ENCODE measurements around the gene CECR2.
"Not testable (repeated sequence)": the region's sequence is repeated elsewhere in the genome, so short reads cannot be mapped to it uniquely, and the experiment has no call there.

CECR2 gene

DNA sequence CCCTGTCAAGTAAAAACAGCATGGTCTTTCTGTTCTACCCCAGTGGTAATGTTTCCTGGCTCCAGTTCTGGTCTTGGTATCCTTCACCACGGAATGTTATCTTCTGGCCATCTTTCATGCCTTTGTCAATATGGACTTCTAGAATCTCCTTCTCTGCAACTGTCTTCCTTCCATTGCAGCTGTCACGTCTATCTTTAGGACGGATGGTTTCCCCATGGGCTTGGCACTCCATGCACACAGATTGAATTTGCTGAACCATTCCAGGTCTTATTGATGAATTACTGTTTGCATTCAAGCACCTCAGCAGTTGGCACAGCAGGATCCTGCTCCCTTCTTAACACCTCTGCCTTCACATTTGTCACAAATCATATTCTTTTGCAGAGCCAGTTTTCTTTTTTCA lies 149.1 kb downstream of the CECR2 start:
- no peaks in the 10 kb centered on the region for H3K36me3 Mint-ChIP-seq
- no peak overlapping the region for H3K27ac Mint-ChIP-seq
- no peaks in the 10 kb centered on the region for H3K9me3 Mint-ChIP-seq (ENCODE audit: low read depth)
- H3K4me3 Mint-ChIP-seq: no peak overlapping the region
- H3K27me3 Mint-ChIP-seq: peaks cover 2% of the 10 kb centered on the region
- H3K4me1 Mint-ChIP-seq (ENCODE audit: low read depth): no peaks in the 10 kb centered on the region

DNA sequence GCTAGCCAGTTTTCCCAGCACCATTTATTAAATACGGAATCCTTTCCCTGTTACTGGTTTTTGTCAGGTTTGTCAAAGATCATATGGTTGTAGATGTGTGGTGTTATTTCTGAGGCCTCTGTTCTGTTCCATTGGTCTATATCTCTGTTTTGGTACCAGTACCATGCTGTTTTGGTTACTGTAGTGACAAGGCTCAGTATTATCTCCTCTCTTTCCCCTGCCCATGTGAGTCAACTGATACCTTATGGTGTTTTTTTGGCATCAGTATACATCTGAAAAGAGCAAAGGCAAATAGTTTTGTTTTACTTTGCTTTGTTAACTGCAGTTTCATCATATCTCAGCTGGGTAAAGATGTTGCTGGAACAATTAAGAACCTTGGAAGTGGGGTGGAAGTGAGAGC lies 152.7 kb downstream of the CECR2 start:
- H3K27ac Mint-ChIP-seq; H3K9me3 Mint-ChIP-seq (ENCODE audit: low read depth); H3K36me3 Mint-ChIP-seq; H3K4me1 Mint-ChIP-seq (ENCODE audit: low read depth); H3K4me3 Mint-ChIP-seq: not testable (repeated sequence)
- H3K27me3 Mint-ChIP-seq: peaks cover 15% of the 10 kb centered on the region

DNA sequence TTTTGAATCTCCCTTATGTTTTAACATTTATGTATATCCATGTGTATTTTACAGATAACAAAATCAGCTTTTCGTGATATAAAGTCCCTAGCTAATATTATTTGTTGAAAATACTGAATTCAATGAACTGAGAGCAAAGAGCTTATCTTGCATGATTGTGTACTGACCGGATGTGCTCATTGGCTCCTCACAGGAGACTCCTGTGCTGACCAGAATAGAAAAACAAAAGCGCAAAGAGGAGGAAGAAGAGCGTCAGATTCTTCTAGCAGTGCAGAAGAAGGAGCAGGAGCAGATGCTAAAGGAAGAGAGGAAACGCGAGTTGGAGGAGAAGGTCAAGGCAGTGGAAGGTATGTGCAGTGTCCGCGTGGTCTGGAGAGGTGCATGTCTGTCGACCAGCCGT lies 154.7 kb downstream of the CECR2 start:
- H3K36me3 Mint-ChIP-seq: no peaks in the 10 kb centered on the region
- H3K4me3 Mint-ChIP-seq: no peak overlapping the region
- peaks cover 24% of the 10 kb centered on the region for H3K27me3 Mint-ChIP-seq
- no peaks in the 10 kb centered on the region for H3K9me3 Mint-ChIP-seq (ENCODE audit: low read depth)
- H3K4me1 Mint-ChIP-seq (ENCODE audit: low read depth): peaks cover 7% of the 10 kb centered on the region
- no peak overlapping the region for H3K27ac Mint-ChIP-seq

DNA sequence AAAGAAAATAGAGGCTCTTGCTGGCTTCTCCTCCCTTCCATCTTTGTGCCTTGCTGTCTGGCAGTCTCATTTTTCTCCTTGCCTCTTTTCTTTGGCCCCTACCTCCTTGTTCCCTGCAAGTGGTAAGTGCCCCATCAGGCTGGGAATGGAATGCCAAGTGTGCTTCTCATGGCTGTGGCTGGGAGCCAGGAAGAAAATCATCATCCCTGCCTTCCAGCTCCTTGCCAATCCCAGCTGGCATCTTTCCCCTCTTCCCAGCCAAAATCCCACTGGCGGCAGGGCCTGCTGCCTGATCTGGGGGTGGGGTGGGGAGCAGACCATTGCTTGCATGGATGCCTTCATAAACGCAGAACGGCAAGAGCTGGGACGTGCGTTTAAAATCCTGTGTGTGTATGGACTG lies 167.0 kb downstream of the CECR2 start:
- Mint-ChIP-seq H3K36me3 (no peaks in the 10 kb centered on the region), H3K27me3 (peaks cover 2% of the 10 kb centered on the region), H3K9me3 (ENCODE audit: low read depth) (no peaks in the 10 kb centered on the region), H3K4me1 (ENCODE audit: low read depth) (no peaks in the 10 kb centered on the region), H3K4me3 (no peak overlapping the region), H3K27ac (no peak overlapping the region)

DNA sequence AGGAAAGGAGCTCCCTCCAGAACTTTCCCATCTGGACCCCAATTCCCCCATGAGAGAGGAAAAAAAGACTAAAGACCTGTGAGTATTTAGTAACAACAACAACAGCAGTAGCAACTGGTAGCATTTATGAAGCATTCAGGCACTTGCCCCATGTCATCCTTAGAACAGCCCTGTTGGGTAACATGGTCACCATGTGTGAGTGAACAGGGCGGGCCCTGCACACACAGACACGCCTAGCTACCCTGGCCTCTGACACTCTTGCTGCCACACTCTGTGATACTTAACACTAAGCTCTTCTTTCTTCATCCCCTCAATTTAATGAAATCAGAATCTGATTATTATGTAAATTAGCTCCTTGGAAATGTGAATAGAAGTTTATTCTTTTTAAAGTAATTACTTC lies 167.9 kb downstream of the CECR2 start:
- Mint-ChIP-seq H3K36me3 (no peaks in the 10 kb centered on the region), H3K9me3 (ENCODE audit: low read depth) (no peaks in the 10 kb centered on the region), H3K4me1 (ENCODE audit: low read depth) (no peaks in the 10 kb centered on the region), H3K27me3 (peaks cover 2% of the 10 kb centered on the region), H3K4me3 (no peak overlapping the region), H3K27ac (no peak overlapping the region)

DNA sequence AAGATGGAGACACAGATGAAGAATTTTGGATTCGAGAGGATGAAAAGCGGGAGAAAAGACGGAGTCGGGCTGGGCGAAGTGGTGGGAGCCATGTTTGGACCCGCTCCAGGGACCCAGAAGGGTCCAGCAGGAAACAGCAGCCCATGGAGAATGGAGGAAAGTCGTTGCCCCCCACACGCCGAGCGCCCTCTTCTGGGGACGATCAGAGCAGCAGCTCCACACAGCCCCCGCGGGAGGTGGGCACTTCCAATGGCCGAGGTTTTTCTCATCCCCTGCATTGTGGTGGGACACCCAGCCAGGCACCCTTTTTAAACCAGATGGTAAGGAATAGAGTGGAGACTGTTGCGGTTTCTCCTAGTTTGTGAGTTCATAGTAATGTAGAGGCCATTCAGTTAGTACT lies 171.2 kb downstream of the CECR2 start:
- no peaks in the 10 kb centered on the region for H3K36me3 Mint-ChIP-seq
- peaks cover 2% of the 10 kb centered on the region for H3K27me3 Mint-ChIP-seq
- H3K27ac Mint-ChIP-seq: no peak overlapping the region
- no peaks in the 10 kb centered on the region for H3K4me1 Mint-ChIP-seq (ENCODE audit: low read depth)
- no peaks in the 10 kb centered on the region for H3K9me3 Mint-ChIP-seq (ENCODE audit: low read depth)
- H3K4me3 Mint-ChIP-seq: no peak overlapping the region

DNA sequence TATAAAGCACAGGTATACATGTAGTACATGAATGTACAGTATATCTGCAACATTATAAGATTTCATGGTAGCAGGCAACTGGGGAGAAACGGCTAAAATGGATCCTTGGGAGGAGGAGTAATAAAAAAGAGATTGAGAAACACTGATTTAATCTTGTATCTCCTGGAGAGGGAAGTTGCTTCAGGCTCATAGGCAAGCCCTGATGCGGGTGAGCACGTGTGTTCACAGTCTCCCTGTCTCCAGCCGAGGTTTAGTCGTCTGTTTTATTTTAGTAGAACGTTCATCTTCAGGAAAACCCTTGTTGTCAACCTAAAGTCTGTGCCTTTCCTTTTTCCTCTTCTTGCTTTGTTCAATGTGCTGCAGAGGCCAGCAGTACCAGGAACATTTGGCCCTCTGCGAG lies 172.2 kb downstream of the CECR2 start:
- no peaks in the 10 kb centered on the region for H3K4me1 Mint-ChIP-seq (ENCODE audit: low read depth)
- peaks cover 2% of the 10 kb centered on the region for H3K27me3 Mint-ChIP-seq
- H3K9me3 Mint-ChIP-seq (ENCODE audit: low read depth): no peaks in the 10 kb centered on the region
- H3K27ac Mint-ChIP-seq: no peak overlapping the region
- no peaks in the 10 kb centered on the region for H3K36me3 Mint-ChIP-seq
- no peak overlapping the region for H3K4me3 Mint-ChIP-seq

DNA sequence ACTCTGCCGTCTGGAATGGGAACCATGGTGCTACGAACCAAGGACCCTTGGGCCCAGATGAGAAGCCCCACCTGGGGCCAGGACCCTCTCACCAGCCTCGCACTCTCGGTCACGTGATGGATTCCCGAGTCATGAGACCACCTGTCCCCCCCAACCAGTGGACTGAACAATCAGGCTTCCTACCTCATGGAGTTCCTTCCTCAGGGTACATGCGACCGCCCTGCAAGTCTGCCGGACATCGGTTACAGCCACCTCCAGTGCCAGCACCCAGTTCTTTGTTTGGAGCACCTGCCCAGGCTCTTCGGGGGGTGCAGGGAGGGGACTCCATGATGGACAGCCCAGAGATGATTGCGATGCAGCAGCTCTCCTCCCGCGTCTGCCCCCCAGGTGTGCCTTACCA lies 173.2 kb downstream of the CECR2 start:
- H3K27ac Mint-ChIP-seq: no peak overlapping the region
- no peak overlapping the region for H3K4me3 Mint-ChIP-seq
- H3K27me3 Mint-ChIP-seq: peaks cover 2% of the 10 kb centered on the region
- H3K9me3 Mint-ChIP-seq (ENCODE audit: low read depth): no peaks in the 10 kb centered on the region
- no peaks in the 10 kb centered on the region for H3K4me1 Mint-ChIP-seq (ENCODE audit: low read depth)
- no peaks in the 10 kb centered on the region for H3K36me3 Mint-ChIP-seq

DNA sequence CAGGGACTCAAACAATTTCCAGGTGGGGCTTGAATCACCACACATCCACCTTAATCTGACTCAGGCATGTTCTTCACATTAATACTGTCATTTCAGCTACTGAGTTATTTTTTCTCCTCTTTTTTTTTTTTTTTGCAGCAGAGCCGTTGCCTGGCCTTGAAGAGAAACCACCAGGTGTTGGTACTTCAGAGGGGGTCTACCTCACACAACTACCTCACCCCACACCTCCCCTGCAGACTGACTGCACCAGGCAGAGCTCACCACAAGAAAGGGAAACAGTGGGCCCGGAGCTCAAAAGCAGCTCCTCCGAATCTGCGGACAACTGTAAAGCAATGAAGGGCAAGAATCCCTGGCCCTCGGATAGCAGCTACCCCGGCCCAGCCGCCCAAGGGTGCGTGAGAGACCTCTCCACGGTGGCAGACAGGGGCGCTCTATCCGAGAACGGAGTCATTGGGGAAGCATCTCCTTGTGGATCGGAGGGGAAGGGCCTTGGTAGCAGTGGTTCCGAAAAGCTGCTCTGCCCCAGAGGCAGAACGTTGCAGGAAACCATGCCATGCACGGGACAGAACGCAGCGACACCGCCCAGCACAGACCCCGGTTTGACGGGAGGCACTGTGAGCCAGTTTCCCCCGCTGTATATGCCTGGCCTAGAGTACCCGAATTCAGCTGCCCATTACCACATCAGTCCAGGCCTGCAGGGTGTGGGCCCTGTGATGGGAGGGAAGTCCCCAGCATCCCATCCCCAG lies 178.9 kb downstream of the CECR2 start:
- Mint-ChIP-seq H3K4me1 (ENCODE audit: low read depth) (no peaks in the 10 kb centered on the region), H3K4me3 (no peak overlapping the region), H3K27ac (no peak overlapping the region), H3K9me3 (ENCODE audit: low read depth) (no peaks in the 10 kb centered on the region), H3K36me3 (no peaks in the 10 kb centered on the region), H3K27me3 (no peaks in the 10 kb centered on the region)

DNA sequence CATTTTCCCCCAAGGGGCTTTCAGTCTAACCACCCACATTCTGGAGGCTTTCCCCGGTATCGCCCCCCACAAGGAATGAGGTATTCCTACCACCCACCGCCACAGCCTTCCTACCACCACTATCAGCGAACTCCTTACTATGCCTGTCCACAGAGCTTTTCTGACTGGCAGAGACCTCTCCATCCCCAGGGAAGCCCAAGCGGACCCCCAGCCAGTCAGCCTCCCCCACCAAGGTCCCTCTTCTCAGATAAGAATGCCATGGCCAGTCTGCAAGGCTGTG lies 179.4 kb downstream of the CECR2 start:
- Mint-ChIP-seq H3K27me3 (no peaks in the 10 kb centered on the region), H3K4me3 (no peak overlapping the region), H3K9me3 (ENCODE audit: low read depth) (no peaks in the 10 kb centered on the region), H3K27ac (no peak overlapping the region), H3K36me3 (no peaks in the 10 kb centered on the region), H3K4me1 (ENCODE audit: low read depth) (no peaks in the 10 kb centered on the region)

DNA sequence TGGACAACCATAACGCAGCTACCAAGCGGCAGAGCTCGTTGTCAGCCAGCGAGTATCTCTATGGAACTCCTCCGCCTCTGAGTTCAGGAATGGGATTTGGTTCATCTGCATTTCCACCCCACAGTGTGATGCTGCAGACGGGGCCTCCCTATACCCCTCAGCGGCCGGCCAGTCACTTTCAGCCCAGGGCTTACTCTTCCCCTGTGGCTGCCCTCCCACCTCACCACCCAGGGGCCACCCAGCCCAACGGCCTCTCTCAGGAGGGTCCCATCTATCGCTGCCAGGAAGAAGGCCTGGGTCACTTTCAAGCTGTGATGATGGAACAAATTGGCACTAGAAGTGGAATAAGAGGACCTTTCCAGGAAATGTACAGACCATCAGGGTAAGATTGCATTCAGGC lies 179.9 kb downstream of the CECR2 start:
- Mint-ChIP-seq H3K9me3 (ENCODE audit: low read depth) (no peaks in the 10 kb centered on the region), H3K36me3 (no peaks in the 10 kb centered on the region)

DNA sequence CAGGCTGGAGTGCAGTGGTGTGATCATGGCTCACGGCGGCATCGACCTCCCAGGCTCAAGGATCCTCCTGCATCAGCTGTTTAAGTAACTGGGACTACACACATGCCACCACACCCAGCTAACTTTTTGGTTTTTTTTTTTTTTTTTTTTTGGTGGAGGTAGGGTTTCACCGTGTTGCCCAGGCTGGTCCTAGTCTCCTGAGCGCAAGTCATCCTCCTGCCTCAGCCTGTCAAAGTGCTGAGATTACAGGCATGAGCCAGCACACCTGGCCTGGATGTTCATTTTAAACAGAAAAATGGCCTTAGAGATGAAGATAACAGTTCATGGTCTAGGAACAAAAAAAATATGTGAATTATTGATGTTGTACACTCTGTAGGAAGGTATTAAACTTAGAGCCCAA lies 180.4 kb downstream of the CECR2 start:
- no peaks in the 10 kb centered on the region for H3K36me3 Mint-ChIP-seq
- no peaks in the 10 kb centered on the region for H3K27me3 Mint-ChIP-seq
- H3K4me1 Mint-ChIP-seq (ENCODE audit: low read depth): no peaks in the 10 kb centered on the region
- no peaks in the 10 kb centered on the region for H3K9me3 Mint-ChIP-seq (ENCODE audit: low read depth)
- H3K4me3 Mint-ChIP-seq: no peak overlapping the region
- no peak overlapping the region for H3K27ac Mint-ChIP-seq

More for the DNA sequence above, 179.9 kb downstream of the CECR2 start:
- Mint-ChIP-seq H3K4me1 (ENCODE audit: low read depth) (no peaks in the 10 kb centered on the region), H3K27ac (no peak overlapping the region), H3K4me3 (no peak overlapping the region), H3K27me3 (no peaks in the 10 kb centered on the region)

DNA sequence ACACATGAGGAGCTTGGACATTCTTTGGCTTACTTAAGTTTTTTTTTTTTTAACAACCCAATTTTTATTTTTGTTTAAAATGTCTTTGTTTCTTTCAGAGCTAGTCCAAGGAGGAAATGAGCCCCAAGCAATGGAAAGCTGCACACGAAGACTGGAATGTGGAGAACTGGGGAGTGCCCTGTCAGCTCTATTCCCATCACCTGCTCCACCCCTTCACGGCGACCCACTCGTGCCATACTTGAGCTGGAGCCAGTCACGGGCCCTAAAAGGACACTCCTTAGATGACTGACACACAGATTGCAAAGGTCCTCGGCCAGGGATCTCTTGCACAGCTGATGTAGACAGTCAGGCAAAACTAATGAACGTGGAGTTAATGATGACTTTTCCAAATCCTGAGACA lies 183.5 kb downstream of the CECR2 start:
- Mint-ChIP-seq H3K4me1 (ENCODE audit: low read depth) (no peaks in the 10 kb centered on the region), H3K27me3 (no peaks in the 10 kb centered on the region), H3K27ac (no peak overlapping the region), H3K36me3 (no peaks in the 10 kb centered on the region), H3K4me3 (no peak overlapping the region), H3K9me3 (ENCODE audit: low read depth) (no peaks in the 10 kb centered on the region)

DNA sequence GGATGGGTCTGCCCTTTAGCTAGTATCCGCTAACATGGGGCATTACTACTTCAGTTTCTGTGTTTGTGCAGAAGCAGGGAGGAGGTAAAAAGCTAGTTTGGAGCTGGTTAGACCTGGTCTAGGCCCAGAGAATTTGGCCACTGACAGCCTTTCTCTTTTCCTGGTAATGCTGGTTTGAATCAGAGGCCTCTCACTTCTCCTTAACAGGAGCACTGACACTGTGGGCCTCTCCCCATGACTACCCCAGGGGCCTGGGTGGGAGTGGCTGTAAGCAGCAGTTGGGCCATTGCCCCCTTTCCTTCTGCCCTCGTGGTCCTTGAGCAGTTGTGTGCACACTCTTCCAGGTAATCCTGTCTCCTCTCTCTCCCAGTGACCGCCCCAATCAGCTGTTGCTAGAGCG lies 185.6 kb downstream of the CECR2 start:
- no peak overlapping the region for H3K27ac Mint-ChIP-seq
- no peaks in the 10 kb centered on the region for H3K36me3 Mint-ChIP-seq
- no peak overlapping the region for H3K4me3 Mint-ChIP-seq
- no peaks in the 10 kb centered on the region for H3K27me3 Mint-ChIP-seq
- H3K4me1 Mint-ChIP-seq (ENCODE audit: low read depth): no peaks in the 10 kb centered on the region
- H3K9me3 Mint-ChIP-seq (ENCODE audit: low read depth): no peaks in the 10 kb centered on the region

DNA sequence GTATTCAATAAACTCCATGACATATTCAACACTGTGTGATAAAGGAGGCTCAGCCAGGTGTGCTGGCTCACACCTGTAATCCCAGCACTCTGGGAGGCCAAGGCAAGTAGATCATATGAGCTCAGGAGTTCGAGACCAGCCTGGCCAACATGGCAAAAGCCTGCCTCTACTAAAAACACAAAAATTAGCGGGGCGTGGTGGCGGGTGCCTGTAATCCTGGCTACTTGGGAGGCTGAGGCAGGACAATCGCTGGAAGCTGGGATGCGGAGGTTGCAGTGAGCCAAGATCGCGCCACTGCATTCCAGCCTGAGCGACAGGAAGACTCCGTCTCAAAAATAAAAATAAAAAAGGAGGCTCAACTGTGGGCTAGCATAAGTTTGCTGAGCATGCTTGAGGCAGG lies 189.9 kb downstream of the CECR2 start:
- H3K4me3 Mint-ChIP-seq: no peak overlapping the region
- H3K4me1 Mint-ChIP-seq (ENCODE audit: low read depth): no peaks in the 10 kb centered on the region
- no peak overlapping the region for H3K27ac Mint-ChIP-seq
- no peaks in the 10 kb centered on the region for H3K9me3 Mint-ChIP-seq (ENCODE audit: low read depth)
- no peaks in the 10 kb centered on the region for H3K27me3 Mint-ChIP-seq
- H3K36me3 Mint-ChIP-seq: no peaks in the 10 kb centered on the region

DNA sequence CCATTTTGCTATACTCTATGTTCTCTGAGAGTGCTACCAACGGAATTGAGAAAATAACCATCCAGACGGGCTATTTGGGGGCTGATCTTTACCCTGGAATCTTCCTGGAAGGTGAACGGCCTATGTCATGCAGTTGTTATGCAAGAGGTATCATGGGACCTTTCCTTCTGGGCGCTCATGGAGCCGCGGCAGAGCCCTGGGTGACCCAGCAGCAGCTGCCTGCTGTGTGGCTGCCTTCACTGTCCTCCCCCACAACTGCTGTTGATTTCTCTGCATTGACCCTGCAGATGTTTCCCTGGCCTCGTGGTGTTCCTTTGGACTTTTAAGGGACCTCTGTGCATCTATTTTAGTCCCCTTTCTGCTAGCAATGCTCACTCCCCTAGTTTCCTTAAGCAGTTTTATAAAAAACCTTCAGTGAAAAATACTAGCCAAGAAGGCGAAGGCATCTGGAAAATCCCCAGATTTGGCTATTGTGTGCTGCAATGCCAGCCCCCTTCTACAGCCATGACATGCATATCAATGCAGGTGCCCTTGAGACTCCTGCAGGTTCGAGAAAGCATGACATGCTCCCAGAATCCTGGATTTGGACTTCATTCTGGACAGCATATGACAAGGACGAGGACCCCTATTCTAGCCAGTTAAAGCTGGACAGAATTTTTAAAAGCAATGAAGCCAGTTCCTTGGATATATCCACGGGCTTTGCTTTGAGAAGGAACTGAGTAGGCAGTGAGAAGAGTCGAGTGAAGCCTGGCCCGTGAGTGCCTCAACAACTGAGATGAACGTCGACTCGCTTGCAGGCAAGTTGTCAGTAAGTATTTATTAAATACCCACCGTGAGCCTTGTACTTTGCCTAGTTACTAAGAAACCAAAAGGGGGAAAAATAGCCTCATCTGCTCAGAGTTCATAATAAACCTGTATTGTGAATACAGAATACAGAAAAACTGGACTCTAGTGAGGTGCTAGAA lies 193.9 kb downstream of the CECR2 start, which contains the start of gene SLC25A18:
SLC25A18 (plus strand) TSS at position 593 of the 965 bp plus-strand sequence. CDS start 16,447 bp downstream, outside the sequence.
- Mint-ChIP-seq H3K4me3 (no peak within 1 kb of the TSS), H3K36me3 (no peaks in the 10 kb centered on the region), H3K9me3 (ENCODE audit: low read depth) (no peaks in the 10 kb centered on the region), H3K27me3 (peaks cover 2% of the 10 kb centered on the region), H3K27ac (no peak within 1 kb of the TSS), H3K4me1 (ENCODE audit: low read depth) (no peaks in the 10 kb centered on the region)
